ENCODE data around the gene MTIF2.
"Not testable (repeated sequence)": the region's sequence is repeated elsewhere in the genome, so short reads cannot be mapped to it uniquely, and the experiment has no call there.

The MTIF2 gene, protein sequence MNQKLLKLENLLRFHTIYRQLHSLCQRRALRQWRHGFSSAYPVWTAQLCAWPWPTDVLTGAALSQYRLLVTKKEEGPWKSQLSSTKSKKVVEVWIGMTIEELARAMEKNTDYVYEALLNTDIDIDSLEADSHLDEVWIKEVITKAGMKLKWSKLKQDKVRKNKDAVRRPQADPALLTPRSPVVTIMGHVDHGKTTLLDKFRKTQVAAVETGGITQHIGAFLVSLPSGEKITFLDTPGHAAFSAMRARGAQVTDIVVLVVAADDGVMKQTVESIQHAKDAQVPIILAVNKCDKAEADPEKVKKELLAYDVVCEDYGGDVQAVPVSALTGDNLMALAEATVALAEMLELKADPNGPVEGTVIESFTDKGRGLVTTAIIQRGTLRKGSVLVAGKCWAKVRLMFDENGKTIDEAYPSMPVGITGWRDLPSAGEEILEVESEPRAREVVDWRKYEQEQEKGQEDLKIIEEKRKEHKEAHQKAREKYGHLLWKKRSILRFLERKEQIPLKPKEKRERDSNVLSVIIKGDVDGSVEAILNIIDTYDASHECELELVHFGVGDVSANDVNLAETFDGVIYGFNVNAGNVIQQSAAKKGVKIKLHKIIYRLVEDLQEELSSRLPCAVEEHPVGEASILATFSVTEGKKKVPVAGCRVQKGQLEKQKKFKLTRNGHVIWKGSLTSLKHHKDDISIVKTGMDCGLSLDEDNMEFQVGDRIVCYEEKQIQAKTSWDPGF

DNA sequence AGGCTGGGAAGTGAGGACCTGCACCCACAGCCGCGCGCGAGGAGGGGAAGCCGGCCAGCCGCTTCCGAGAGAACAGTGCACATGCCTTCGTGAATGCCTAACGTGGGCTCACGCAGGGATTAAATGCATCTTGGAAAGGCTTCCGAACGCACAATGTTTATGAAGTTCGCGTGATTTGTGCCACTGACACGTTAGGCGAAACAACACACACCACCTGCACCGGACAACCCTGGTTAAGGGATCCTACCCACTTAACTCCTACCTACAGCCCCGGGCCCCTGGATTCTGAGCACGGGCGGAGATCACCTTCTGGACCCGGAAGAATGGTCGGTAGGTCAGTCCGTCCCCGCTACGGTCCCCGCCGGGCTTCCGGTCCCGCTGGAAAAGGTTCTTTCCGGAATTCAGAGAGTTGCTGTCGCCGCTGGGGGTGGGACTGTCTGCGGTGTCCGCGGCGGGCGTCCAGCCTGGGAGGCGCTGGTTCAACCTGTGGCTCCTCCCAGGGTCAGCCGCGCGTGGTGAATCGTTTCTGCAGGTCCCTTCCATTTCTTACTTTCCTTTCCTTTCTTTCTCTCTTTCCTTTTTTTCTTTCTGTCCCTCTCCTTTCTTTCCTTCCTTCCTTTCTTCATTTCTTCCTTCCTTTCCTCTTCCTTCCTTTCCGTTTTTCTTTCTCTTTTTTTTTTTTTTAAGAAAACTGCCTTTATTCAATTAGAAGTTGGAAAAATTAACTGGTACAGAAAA, at the start of gene MTIF2:
TSS of gene MTIF2 (minus strand) at position 325 of the 738 bp plus-strand sequence. CDS start 5,373 bp downstream, outside the sequence.
- DNase-seq = peak; percentile 97

DNA sequence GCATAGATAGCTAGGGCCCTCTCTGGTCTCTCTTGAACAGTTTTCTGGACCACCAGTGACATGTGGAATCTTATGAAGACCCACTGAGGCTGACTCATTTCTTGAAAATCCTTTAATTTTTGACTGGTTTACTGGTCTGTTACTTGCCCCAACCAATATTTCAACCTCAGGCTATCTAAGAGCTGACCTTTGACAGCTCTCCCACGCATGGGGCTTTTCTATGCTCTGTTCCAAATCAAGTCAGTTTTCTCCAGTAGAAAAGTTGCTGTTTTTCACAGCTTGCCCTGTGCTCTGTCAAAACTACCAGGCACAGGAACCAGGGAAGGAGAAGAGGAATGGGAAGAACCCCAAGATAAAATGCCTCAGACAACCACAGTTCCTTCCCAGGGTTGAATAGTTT, 46.0 kb upstream of the MTIF2 start:
- DNase-seq = no peak

DNA sequence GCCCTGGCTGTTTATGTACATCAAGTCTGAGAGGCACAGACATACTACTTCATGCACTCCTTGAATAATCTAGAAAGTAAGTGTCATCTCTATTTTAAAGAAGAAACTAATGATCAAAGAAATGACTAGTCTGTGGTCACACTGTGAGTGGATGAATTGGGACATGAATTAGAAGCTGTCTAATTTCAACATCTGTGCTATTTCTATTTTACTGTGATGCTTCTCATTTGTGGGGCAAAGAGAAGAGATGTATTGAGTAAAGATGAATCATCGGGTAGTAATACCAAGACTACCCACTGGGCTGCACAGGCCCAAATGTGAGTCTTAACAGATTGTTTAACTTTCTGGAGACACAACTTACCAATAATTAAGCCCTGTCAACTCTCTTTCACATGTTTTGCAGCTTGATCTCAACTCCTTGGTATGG, 42.4 kb upstream of the MTIF2 start:
- peak; percentile 35 for DNase-seq

DNA sequence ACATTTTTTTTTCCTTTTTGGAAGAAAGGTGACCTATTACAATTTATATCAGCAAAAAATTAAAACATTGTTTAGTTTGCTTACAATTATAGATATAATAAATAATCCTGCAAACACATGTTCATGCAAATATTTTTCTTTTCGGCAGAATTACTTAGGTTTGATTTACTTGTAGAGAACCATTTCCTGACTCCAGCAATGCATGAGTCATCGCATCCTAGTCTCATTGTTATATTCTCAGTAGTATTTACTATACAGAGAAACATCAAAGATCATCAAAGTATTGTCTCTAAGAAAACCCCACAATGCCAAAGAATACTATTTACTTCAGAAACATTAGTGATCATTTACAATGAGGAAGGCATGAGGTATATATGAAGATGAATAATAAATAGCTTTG, 40.4 kb upstream of the MTIF2 start:
- DNase-seq = no peak

DNA sequence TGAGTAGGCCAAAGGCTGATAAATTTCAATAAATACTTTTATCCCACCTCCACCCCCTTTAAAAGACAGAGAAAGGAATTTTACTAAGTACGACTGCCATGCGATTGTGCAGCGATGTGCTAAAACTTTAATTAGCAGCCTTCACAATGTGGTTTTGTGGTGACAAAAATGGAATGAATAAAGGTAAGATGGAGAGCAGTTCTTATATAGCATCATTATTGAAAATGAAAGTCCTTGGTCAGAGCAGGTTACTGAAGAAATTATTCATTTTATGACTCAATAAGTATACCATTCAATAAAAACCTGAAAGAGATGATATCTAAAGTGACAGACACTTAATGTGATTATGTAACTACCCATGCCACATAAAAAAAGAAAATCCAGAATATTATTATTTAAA, 33.2 kb upstream of the MTIF2 start:
- DNase-seq = no peak

DNA sequence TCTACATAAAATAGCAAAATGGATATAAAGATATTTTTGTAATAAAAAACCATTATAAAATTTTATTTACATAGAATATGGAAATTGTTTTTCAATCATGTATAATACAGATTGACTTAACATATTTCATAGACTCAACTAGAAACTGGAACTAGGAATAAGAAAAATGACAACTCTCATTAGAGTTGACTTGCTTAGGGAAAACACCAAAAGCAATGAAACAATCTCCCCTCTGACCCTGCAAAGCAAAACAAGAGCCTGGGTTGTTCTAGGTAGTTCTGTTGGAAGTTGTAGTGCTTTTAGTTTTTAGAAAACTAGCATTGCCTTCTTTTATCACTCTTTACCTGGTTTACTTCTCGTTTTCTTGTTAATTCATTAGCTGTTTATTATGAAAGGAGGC, 32.2 kb upstream of the MTIF2 start:
- DNase-seq = no peak

DNA sequence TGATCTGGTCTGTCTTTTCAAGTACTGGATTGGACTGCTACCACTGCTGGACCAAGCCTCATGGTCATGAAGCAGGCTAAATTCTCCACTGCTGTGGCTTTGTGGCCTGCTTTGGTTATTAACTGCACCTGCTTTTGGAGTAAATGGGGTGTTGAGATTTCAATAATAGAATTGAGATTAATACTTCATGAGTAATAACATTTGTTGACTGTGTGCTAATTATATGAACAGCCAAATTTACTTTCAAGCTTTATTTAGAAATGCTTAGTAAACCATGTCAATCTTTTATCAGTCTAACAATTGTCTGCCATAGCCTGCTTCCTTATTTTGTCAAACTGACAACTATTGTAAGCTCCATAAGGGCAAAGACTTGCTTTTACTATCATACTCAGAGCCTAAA, 27.4 kb upstream of the MTIF2 start:
- no peak for DNase-seq

DNA sequence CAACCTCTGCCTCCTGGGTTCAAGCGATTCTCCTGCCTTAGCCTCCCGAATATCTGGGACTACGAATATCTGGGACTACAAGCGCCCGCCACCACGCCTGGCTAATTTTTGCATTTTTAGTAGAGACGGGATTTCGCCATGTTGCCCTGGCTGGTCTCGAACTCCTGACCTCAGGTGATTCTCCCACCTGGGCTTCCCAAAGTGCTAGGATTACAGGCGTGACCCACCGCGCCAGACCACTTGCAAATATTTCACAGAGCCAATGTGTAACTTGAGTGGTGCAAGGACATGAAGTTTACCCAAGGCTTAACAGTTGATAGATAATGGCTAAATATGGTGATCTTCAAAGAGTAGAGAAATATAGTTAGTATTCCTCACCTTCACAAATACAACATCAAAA, 14.1 kb upstream of the MTIF2 start:
- DNase-seq = no peak

DNA sequence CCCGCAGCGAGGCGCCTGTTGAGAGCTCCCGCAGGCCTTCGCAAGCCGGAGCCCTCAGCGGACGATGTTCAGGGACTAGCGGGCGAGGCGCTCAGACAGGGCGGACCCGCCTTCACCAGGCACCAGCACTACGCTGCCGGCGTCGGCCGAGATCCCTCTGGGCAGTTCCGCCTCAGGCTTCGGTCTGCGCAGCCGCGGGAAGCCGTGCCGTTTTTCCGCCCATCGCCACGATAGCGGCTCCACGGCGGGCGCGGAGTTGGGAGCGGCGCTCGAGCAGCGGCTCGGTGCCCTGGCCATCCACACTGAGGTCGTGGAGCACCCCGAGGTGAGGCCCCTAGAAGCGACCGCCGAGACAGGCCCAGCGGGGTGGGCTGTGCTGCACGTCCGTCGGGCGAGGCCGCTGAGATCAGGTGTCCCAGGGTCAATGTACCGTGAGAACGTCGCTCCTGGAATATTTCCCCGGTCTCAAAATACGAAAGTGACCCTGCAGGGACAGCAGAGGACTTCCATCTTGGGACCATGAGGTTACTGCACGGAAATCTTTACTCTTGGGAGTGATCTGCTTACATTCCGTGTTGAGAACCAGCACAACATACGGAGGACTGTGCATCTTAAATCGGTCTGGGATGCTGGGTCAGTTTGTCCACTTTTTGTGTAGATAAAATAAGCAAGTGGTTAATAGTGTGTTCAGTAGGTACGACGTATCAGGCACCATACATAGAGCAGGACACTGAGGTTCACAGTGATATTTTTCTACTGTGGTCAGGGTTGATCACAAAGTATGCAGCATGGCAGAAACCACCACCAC, 13.3 kb upstream of the MTIF2 start:
- peak; percentile 96 for DNase-seq

DNA sequence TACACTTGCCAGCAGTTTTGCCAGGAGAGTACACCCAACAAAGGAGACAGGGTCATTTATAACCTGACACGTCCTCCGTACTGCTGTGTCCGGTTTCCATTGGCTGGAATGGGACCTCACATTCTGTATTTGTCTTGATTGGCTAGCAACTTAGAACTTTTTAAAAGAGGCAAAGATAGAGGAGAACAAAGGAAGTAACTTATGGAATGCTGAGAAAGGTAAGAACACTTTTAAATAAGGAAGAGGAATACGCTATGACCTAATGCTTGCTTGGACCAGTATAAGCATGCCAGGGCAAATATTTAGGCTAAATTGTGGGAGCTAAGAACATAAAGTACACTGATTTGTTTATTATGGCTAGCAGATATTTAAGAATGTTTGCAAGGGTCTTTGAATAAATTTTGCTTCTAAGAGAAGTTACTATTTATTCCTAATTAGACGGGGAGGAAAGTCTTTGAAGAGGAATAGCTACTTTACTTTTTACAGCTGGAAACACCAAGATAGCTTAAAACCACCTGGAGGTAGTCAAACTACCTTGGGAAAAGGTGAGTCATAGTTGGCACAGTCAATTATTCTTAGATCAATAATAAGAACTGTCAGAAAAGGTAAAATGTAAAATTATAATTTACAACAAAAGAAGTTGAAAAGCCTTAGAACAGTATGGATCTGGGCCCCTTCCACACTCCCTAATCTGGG, 12.0 kb upstream of the MTIF2 start:
- DNase-seq = not testable (repeated sequence)

DNA sequence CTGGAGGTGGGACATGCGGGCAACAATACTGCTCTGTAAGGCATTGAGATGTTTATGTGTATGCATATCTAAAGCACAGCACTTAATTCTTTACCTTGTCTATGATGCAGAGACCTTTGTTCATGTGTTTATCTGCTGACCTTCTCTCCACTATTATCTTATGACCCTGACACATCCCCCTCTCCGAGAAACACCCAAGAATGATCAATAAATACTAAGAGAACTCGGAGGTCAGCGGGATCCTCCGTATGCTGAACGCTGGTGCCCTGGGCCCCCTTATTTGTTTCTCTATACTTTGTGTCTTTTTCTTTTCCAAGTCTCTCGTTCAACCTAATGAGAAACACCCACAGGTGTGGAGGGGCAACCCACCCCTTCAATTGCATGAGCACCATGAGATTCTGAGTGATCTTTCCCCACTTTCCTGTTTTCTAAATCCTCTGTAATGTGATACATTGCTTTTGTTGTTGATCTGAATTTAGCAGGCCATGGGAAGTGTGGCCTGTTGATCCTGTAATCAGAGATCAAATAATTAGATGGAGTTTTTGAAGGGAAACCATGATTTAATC, 10.9 kb upstream of the MTIF2 start:
- DNase-seq = not testable (repeated sequence)

DNA sequence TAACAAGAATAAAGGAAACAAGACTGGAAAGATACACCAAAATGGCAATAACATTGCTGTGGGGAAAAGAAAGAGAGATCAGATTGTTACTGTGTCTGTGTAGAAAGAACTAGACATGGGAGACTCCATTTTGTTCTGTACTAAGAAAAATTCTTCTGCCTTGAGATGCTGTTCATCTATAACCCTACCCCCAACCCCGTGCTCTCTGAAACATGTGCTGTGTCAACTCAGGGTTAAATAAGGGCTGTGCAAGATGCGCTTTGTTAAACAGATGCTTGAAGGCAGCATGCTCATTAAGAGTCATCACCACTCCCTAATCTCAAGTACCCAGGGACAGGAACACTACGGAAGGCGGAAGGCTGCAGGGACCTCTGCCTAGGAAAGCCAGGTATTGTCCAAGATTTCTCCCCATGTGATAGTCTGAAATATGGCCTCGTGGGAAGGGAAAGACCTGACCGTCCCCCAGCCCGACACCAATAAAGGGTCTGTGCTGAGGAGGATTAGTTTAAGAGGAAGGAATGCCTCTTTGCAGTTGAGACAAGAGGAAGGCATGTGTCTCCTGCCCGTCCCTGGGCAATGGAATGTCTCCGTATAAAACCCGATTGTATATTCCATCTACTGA, 10.3 kb upstream of the MTIF2 start:
- not testable (repeated sequence) for DNase-seq

DNA sequence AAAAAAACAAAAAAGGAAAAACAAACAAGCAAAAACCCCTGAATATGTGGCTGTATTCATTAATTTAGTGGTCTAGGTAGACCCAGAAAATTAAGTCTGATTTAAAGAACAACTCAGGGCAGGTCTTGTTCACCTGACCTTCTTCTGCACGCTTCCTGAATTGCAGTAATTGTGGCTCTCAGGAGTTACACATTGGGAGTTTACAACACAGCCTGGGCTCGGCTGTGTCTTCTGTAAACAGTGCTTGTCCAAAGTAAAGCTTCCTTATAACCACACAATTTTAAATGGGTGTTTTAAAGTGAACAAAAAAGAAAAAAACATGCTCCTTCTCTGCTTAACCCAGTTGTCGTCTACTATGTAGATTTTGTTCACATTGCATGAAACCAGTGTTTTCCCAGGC, 8.3 kb upstream of the MTIF2 start:
- no peak for DNase-seq

DNA sequence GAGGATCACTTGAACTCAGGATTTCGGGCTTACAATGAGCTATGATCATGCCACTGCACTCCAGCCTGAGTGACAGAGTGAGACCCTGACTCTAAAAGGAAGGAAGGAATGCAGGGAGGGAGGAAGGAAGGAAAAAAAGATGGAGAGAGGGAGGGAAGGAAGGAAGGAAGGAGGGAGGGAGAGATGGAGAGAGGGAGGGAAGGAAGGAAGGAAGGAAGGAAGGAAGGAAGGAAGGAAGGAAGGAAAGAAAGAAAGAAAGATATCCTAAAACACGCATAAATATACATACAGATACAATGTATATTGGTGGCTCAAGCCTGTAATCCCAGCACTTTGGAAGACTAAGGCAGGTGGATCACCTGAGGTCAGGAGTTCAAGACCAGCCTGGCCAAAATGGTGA, 5.3 kb upstream of the MTIF2 start:
- DNase-seq = not testable (repeated sequence)

DNA sequence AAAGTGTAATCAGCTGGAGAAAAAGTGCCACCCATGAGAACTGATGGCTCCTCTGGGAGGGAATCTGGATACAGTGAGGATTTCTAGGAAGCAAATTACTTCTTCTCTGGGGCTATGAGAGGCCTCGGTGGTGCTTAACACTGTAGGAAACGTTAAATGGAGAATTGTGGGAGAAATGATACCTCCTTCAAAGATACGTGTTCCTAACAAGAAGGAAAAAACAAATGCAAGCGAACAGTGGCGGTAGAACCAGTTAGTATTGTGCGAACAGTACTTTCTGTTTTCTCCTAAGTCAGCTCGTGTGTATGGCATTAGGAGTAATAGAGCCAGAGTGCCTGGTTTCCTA, 587 bp upstream of the MTIF2 start:
- DNase-seq = peak; percentile 45

DNA sequence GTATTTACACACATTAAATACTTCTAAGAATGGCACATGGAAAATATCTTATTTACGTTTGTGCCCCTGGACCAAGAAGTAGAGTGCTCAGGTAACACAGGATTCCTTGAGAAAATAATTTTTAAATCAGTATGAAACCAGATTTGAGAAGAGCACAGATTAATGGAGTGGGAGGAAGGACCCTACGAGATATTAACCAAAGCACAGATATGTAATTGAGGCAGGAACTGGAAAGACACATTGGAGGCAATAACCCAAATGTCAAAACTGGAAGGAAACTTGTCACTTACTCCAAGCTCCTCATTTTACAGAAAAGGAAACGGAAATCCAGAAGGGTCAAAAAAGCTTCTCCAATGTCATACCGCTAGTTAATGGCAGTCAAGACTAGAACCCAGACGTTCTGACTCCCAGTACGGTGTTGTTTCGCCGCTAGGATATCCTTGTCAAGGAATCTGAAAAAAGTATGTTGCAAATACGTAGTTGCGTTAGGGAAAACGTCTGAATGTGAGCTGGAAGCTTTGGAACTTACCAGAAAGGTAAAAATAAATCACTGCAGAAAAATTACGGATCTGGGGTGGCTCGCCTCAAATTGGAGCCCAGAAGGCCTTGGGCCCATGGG, 634 bp downstream of the MTIF2 start:
- DNase-seq = peak; percentile 29

DNA sequence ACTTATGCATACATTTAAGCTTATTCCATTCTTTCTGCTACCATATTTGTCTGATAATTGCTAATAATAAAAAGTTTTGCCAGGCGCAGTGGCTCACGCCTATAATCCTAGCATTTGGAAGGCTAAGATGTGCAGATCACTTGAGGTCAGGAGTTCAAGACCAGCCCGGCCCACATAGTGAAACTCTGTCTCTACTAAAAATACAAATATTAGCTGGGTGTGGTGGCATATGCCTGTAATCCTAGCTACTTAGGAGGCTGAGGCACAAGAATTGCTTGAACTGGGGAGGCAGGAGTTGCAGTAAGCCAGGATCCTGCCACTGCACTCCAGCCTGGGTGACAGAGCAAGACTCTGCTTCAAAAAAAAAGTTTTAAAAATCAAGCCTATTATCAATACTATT, 9.4 kb downstream of the MTIF2 start:
- DNase-seq = not testable (repeated sequence)

DNA sequence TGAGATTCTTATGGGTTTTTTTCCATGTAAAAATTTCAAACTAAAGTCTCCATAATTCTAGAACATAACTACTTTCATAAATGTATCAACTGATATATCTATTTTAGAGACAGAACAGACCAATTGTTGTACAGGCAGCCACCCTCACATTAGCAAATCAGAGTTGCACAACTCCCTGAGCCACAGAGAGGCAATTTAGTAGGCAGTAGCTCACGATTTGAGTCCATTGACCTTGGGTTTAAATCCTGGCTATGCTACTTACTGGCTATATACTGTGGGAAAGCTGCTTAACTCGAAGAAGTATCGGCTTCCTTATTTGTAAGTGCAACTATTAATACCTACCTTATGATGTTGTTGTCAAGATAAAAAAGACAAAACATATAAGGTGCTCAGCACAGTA, 16.2 kb downstream of the MTIF2 start:
- no peak for DNase-seq

DNA sequence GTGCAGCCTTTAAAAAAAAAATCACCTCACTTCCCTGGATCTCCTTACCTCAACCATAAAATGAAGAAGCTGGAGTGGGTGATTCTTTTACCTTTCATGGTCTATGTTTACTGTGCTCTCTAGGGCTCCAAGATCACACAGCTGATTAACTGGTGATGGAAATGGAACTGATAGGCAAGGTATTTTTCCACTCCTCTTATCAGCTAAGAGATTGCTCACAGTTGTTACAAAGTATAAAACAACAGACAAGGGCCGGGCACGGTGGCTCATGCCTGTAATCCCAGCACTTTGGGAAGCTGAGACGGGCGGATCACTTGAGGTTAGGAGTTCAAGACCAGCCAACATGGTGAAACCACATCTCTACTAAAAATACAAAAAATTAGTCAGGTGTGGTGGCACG, 22.0 kb downstream of the MTIF2 start:
- no peak for DNase-seq

DNA sequence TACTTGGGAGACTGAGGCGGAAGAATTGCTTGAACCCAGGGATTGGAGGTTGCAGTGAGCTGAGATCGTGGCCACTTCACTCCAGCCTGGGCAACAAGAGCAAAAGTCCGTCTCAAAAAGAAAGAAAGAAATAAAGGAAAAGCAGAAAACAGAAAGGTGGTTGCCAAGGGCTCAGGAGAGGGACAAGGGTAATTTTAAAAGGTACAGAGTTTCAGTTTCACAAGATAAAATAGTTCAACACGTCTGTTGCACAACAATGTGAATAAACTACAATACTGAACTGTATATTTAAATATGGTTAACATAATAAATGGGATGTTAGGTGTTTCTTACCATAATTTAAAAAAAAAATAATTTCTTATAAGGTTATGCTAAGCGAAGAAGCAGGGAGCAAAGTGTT, 23.6 kb downstream of the MTIF2 start:
- no peak for DNase-seq

DNA sequence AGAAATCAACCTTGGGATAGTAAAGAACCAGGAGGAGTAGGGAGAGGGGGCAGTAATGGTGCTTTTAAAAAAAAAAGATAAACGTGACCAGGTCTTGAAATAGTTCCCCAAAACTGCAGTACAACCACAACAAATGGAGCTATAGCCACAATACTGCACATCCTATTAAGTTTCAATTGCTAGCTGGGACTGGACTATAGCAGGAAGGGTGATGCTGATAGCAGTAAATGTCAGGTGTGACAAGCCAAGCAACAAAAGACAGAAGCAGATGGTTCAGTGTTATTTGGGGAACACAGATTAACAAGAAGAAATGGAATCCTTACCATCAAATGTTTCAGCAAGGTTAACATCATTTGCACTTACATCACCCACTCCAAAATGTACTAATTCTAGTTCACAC, 26.4 kb downstream of the MTIF2 start:
- DNase-seq = no peak

All from hematopoietic multipotent progenitor cell treated with erythropoietin and hydrocortisone succinate and interleukin-3 and kit ligand, for 6 days (in vitro differentiated cells).